GM19328 (cell line): ENCODE data around the gene RING1.

ENCODE experiments used
- ATAC-seq: cut with Tn5 transposase; IDR thresholded peaks from one replicate; pipeline ENCODE4 v1.9.1; 2021; ENCODE audit warnings: mild to moderate bottlenecking, moderate library complexity; ENCODE audit not compliant: unreplicated experiment

RING1 gene

GRCh38 chr6:33192105-33192646 lies 16.1 kb upstream of the RING1 start, which contains the start of gene COL11A2:
Gene COL11A2 (minus strand): TSS chr6:33192467. CDS start chr6:33192240, 227 bp downstream.
- no peak for ATAC-seq

- ATAC-seq: no peak
Observed at GRCh38 chr6:33192671-33193602, 15.4 kb upstream of the RING1 start.

- no peak for ATAC-seq
Observed at GRCh38 chr6:33193619-33194018, 14.7 kb upstream of the RING1 start.

- ATAC-seq: no peak
Observed at GRCh38 chr6:33194431-33194979, 13.8 kb upstream of the RING1 start.

- ATAC-seq: no peak
Observed at GRCh38 chr6:33195304-33196165, 12.8 kb upstream of the RING1 start.

GRCh38 chr6:33197431-33198048 lies 10.8 kb upstream of the RING1 start:
- ATAC-seq: no peak

- no peak for ATAC-seq
Observed at GRCh38 chr6:33198159-33198852, 10.0 kb upstream of the RING1 start.

- no peak for ATAC-seq
Observed at GRCh38 chr6:33198853-33199436, 9.4 kb upstream of the RING1 start.

- peak; percentile 21 for ATAC-seq
Observed at GRCh38 chr6:33199687-33200218, 8.5 kb upstream of the RING1 start.

GRCh38 chr6:33200219-33201146 lies 7.8 kb upstream of the RING1 start, which contains the start of the genes RXRB and SLC39A7:
Gene RXRB (minus strand): TSS chr6:33200665. CDS start chr6:33200476, 189 bp downstream.
Gene SLC39A7 (plus strand): TSS chr6:33200867. CDS start chr6:33201246, 379 bp downstream.
- ATAC-seq: peak; percentile 55

GRCh38 chr6:33201147-33201545 lies 7.2 kb upstream of the RING1 start:
- no peak for ATAC-seq

GRCh38 chr6:33201935-33202334 lies 6.4 kb upstream of the RING1 start:
- no peak for ATAC-seq

- ATAC-seq: no peak
Observed at GRCh38 chr6:33202799-33203198, 5.5 kb upstream of the RING1 start.

GRCh38 chr6:33203443-33204164 lies 4.7 kb upstream of the RING1 start:
- no peak for ATAC-seq

GRCh38 chr6:33204165-33204414 lies 4.2 kb upstream of the RING1 start:
- no peak for ATAC-seq

- peak; percentile 39 for ATAC-seq
Observed at GRCh38 chr6:33204415-33205190, 3.7 kb upstream of the RING1 start, which contains the start of gene HSD17B8. Gene HSD17B8 (plus strand): TSS chr6:33204655. CDS start chr6:33204669, 14 bp downstream.
